NT2/D1 (cell line): ENCODE data around the gene PHF21B.

ENCODE experiments used
- SUZ12 ChIP-seq: IDR thresholded peaks from 2 replicates; pipeline ENCODE4 v1.6.1; 2011; ENCODE audit not compliant: insufficient read length, insufficient read depth; ENCODE audit errors: extremely low read depth
- YY1 ChIP-seq: IDR thresholded peaks from 2 replicates; pipeline ENCODE4 v1.6.1; 2011; ENCODE audit not compliant: insufficient read length, insufficient read depth
- ZNF274 ChIP-seq: IDR thresholded peaks from 2 replicates; pipeline ENCODE4 v1.6.1; 2011; ENCODE audit warnings: mild to moderate bottlenecking, low read depth, low read length

DNA sequence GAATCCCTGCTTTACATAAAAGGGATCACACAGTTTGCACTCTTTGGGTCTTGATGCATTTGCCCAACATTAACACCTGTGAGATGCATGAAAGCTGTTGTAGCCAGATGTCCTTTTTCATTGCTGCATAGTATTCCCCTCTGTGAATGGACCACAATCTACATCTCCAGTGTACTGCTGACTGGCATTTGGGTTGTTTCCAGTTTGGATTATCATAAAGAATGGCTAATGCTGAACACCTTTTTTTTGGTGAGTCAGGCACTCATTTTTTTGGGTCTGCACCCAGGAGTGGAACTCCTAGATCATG lies 58.3 kb downstream of the PHF21B start:
- no peak for TF ChIP-seq SUZ12
- TF ChIP-seq ZNF274, result no peak
- TF ChIP-seq YY1, result no peak
